ENCODE data around the gene NRAP. TPM values are rescaled to one million over a fixed set of nuclear protein-coding genes. Genes with fewer than 3 reads are reported as not detected.

The NRAP gene
- polyA plus RNA-seq, 1 of the 3 experiments (the other 2 are of a cell fraction) = not detected

DNA sequence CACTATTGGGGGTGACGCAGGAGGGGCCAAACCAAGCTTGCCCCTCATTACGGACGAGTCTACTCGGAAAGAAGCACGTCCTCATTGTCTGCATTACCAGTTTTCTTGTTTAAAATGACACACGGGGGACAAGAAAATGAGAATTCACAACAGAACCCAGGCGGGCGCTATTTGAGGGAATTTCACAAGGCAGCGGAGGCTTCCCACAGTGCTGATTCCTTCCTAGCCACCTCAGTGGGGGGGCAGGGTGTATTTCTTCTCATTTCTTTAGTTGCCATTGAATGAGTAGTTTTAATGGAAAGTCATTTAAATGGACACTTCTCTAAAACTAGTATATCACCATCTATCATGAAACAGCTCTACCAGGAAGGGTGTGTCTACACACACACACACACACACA, 42.9 kb downstream of the NRAP start:
- TF ChIP-seq FOXM1 (IDR thresholded peaks at IDR 0.05; ENCODE audit: low read depth) (no peak), ZBTB33 (IDR thresholded peaks at IDR 0.05; ENCODE audit: borderline replicate concordance, low read depth) (no peak), TCF12 (IDR thresholded peaks at IDR 0.05) (no peak), CHD2 (IDR thresholded peaks at IDR 0.05; ENCODE audit: low read length, partially characterized antibody) (no peak), RCOR1 (IDR thresholded peaks at IDR 0.05; ENCODE audit: low read length) (no peak), GATA2 (CRISPR knock-in tag; IDR thresholded peaks at IDR 0.05) (no peak), NRF1 (IDR thresholded peaks at IDR 0.05; ENCODE audit: low read depth, low read length) (no peak)
- TF ChIP-seq, protein P1, sequence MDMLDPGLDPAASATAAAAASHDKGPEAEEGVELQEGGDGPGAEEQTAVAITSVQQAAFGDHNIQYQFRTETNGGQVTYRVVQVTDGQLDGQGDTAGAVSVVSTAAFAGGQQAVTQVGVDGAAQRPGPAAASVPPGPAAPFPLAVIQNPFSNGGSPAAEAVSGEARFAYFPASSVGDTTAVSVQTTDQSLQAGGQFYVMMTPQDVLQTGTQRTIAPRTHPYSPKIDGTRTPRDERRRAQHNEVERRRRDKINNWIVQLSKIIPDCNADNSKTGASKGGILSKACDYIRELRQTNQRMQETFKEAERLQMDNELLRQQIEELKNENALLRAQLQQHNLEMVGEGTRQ (IDR thresholded peaks at IDR 0.05; ENCODE audit: borderline replicate concordance, low read depth, low read length) = no peak
- TF ChIP-seq, protein P2, sequence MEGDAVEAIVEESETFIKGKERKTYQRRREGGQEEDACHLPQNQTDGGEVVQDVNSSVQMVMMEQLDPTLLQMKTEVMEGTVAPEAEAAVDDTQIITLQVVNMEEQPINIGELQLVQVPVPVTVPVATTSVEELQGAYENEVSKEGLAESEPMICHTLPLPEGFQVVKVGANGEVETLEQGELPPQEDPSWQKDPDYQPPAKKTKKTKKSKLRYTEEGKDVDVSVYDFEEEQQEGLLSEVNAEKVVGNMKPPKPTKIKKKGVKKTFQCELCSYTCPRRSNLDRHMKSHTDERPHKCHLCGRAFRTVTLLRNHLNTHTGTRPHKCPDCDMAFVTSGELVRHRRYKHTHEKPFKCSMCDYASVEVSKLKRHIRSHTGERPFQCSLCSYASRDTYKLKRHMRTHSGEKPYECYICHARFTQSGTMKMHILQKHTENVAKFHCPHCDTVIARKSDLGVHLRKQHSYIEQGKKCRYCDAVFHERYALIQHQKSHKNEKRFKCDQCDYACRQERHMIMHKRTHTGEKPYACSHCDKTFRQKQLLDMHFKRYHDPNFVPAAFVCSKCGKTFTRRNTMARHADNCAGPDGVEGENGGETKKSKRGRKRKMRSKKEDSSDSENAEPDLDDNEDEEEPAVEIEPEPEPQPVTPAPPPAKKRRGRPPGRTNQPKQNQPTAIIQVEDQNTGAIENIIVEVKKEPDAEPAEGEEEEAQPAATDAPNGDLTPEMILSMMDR (IDR thresholded peaks at IDR 0.05) = no peak
- Histone ChIP-seq H3K4me1 (ENCODE audit: control insufficient read depth in 1 of 2, insufficient read depth in 2 of 2, low read depth in 1 of 2, low read length in 1 of 2) (no peaks in the 10 kb centered on the region; a peak in 1 of 4 replicates), H3K4me3 (ENCODE audit: low read depth in 2 of 2, low read length in 1 of 2) (no peak overlapping the region), H3K9ac (no peak overlapping the region), H3K4me2 (no peak overlapping the region), H4K20me1 (ENCODE audit: insufficient read depth) (no peaks in the 10 kb centered on the region), H3K79me2 (ENCODE audit: insufficient read depth) (no peaks in the 10 kb centered on the region), H3K9me3 (no peaks in the 10 kb centered on the region), H3K36me3 (replicated peaks in 1 of 2; ENCODE audit: control insufficient read depth in 1 of 2, insufficient read depth in 2 of 2, low read length in 1 of 2) (no peaks in the 10 kb centered on the region), H2AFZ (ENCODE audit: low read depth) (no peak overlapping the region), H3K9me2 (no peaks in the 10 kb centered on the region), H3K27ac (ENCODE audit: low read depth in 2 of 2, low read length in 1 of 2) (no peak overlapping the region), H3K27me3 (ENCODE audit: insufficient read depth) (no peaks in the 10 kb centered on the region; the same call in 1 of the 2 replicates), H3F3A (replicated peaks; ENCODE audit: insufficient read depth) (no peaks in the 10 kb centered on the region)
- 74% methylated on average over 9 of the region's 9 CpGs for WGBS (ENCODE audit: low lambda C conversion rate)
- DNase-seq = no peak
- POLR2A ChIA-PET = no interaction called here
- CTCF ChIA-PET = interaction anchor here (1.1 kb wide), 1 partner anchor 10 kb away, joined by 4 read pairs; no protein-coding TSS in a partner anchor

DNA sequence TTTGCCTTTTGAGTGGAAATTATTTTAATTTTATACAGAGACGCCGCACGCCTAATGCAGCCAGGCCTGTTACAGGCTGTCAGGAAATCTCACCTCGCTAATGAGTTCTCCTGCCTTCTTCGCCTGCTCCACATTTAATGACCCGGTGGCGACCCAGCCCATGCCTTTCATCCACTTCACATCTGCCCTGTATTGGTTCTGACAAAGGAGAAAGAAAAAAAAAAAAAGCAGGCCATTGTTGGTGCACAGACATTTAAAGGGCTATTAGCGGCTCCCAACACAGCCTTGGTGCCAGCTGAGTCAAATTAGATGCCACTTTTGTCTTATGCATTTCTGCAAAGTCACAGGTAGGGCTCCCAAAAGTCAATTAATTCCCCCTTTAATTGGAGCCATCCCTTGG, 43.3 kb downstream of the NRAP start:
- no peaks in the 10 kb centered on the region; the same call in 1 of the 2 replicates for H3K27me3 ChIP-seq (ENCODE audit: insufficient read depth)
- H3K9me2 ChIP-seq = no peaks in the 10 kb centered on the region
- no peaks in the 10 kb centered on the region for H3K79me2 ChIP-seq (ENCODE audit: insufficient read depth)
- H4K20me1 ChIP-seq (ENCODE audit: insufficient read depth) = no peaks in the 10 kb centered on the region
- H2AFZ ChIP-seq (ENCODE audit: low read depth) = no peak overlapping the region
- no peaks in the 10 kb centered on the region for H3F3A ChIP-seq (replicated peaks; ENCODE audit: insufficient read depth)
- H3K27ac ChIP-seq (ENCODE audit: low read depth in 2 of 2, low read length in 1 of 2) = no peak overlapping the region
- ChIA-PET POLR2A (no interaction called here), CTCF (no interaction called here)
- H3K4me1 ChIP-seq (ENCODE audit: control insufficient read depth in 1 of 2, insufficient read depth in 2 of 2, low read depth in 1 of 2, low read length in 1 of 2) = no peaks in the 10 kb centered on the region; a peak in 1 of 4 replicates
- no peak overlapping the region for H3K4me2 ChIP-seq
- 77% methylated on average over 8 of the region's 8 CpGs for WGBS (ENCODE audit: low lambda C conversion rate)
- DNase-seq = no peak
- no peaks in the 10 kb centered on the region for H3K9me3 ChIP-seq
- H3K36me3 ChIP-seq (replicated peaks in 1 of 2; ENCODE audit: control insufficient read depth in 1 of 2, insufficient read depth in 2 of 2, low read length in 1 of 2) = no peaks in the 10 kb centered on the region
- H3K4me3 ChIP-seq (ENCODE audit: low read depth in 2 of 2, low read length in 1 of 2) = no peak overlapping the region
- H3K9ac ChIP-seq = no peak overlapping the region
- TF ChIP-seq, protein P3, sequence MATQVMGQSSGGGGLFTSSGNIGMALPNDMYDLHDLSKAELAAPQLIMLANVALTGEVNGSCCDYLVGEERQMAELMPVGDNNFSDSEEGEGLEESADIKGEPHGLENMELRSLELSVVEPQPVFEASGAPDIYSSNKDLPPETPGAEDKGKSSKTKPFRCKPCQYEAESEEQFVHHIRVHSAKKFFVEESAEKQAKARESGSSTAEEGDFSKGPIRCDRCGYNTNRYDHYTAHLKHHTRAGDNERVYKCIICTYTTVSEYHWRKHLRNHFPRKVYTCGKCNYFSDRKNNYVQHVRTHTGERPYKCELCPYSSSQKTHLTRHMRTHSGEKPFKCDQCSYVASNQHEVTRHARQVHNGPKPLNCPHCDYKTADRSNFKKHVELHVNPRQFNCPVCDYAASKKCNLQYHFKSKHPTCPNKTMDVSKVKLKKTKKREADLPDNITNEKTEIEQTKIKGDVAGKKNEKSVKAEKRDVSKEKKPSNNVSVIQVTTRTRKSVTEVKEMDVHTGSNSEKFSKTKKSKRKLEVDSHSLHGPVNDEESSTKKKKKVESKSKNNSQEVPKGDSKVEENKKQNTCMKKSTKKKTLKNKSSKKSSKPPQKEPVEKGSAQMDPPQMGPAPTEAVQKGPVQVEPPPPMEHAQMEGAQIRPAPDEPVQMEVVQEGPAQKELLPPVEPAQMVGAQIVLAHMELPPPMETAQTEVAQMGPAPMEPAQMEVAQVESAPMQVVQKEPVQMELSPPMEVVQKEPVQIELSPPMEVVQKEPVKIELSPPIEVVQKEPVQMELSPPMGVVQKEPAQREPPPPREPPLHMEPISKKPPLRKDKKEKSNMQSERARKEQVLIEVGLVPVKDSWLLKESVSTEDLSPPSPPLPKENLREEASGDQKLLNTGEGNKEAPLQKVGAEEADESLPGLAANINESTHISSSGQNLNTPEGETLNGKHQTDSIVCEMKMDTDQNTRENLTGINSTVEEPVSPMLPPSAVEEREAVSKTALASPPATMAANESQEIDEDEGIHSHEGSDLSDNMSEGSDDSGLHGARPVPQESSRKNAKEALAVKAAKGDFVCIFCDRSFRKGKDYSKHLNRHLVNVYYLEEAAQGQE (IDR thresholded peaks at IDR 0.05; ENCODE audit: low read depth, low read length) = no peak
- TF ChIP-seq ELF1 (IDR thresholded peaks at IDR 0.05) = no peak
- TF ChIP-seq, protein P1 (IDR thresholded peaks at IDR 0.05; ENCODE audit: borderline replicate concordance, low read depth, low read length) = no peak
- TF ChIP-seq CHD2 (IDR thresholded peaks at IDR 0.05; ENCODE audit: low read length, partially characterized antibody) = no peak
- TF ChIP-seq FOSL2 (IDR thresholded peaks at IDR 0.05; ENCODE audit: borderline replicate concordance, low read depth) = no peak
- TF ChIP-seq ZBTB33 (IDR thresholded peaks at IDR 0.05; ENCODE audit: borderline replicate concordance, low read depth) = no peak
- TF ChIP-seq RCOR1 (IDR thresholded peaks at IDR 0.05; ENCODE audit: low read length) = no peak
- no peak for TF ChIP-seq TAF1 (IDR thresholded peaks at IDR 0.05; ENCODE audit: borderline replicate concordance, low read depth, low read length)
- no peak for TF ChIP-seq TCF12 (IDR thresholded peaks at IDR 0.05)
- TF ChIP-seq RXRA (IDR thresholded peaks at IDR 0.05; ENCODE audit: borderline replicate concordance, low read depth) = no peak
